ENCODE data around the gene SCARB1. TPM values are rescaled to one million over a fixed set of nuclear protein-coding genes. Genes with fewer than 3 reads are reported as not detected.

Gene SCARB1
- total RNA-seq, 4 donors from 2014 or later, result 15.3 to 55.3 (median 29.7) TPM

- TF ChIP-seq CTCF (IDR thresholded peaks at IDR 0.05) (no peak), POLR2A (IDR thresholded peaks at IDR 0.05) (no peak), EP300 (IDR thresholded peaks at IDR 0.05) (no peak)
- H3K9me3 ChIP-seq, result no peaks in the 10 kb centered on the region
- no peaks in the 10 kb centered on the region for H3K27me3 ChIP-seq
- H3K36me3 ChIP-seq, result no peaks in the 10 kb centered on the region
- DNase-seq (ENCODE audit: low spot score in 2 of 2), result no peak
- WGBS, 2 donors, result 73 to 76% methylated on average over 17 of the region's 17 CpGs
- H3K27ac ChIP-seq, result peak overlapping the region in 1 of 4 donors; percentile 36
- no peak overlapping the region for H3K4me3 ChIP-seq
- H3K4me1 ChIP-seq, result peaks cover 0 to 48% (median 18%) of the 10 kb centered on the region in 4 donors
These were observed 14.9 kb downstream of the SCARB1 start for GRCh38 chr12:124848621-124849380.

GRCh38 chr12:124847113-124848074, 16.3 kb downstream of the SCARB1 start:
- no peak overlapping the region for H3K4me3 ChIP-seq
- peaks cover 0 to 45% (median 17%) of the 10 kb centered on the region in 4 donors for H3K4me1 ChIP-seq
- 42 to 50% methylated on average over 12 of the region's 12 CpGs for WGBS, 2 donors
- no peak for DNase-seq (ENCODE audit: low spot score in 2 of 2)
- H3K36me3 ChIP-seq, result no peaks in the 10 kb centered on the region
- H3K9me3 ChIP-seq, result no peaks in the 10 kb centered on the region
- no peaks in the 10 kb centered on the region for H3K27me3 ChIP-seq
- TF ChIP-seq EP300 (IDR thresholded peaks at IDR 0.05) (peak in 1 of 2 donors; percentile 33), CTCF (IDR thresholded peaks at IDR 0.05) (no peak), POLR2A (IDR thresholded peaks at IDR 0.05) (no peak)
- H3K27ac ChIP-seq, result peak overlapping the region in 3 of 4 donors; percentile 3 to 78 (median 77)

- H3K36me3 ChIP-seq, result no peaks in the 10 kb centered on the region
- H3K27ac ChIP-seq, result no peak overlapping the region
- H3K27me3 ChIP-seq, result no peaks in the 10 kb centered on the region
These were observed 19.0 kb downstream of the SCARB1 start for GRCh38 chr12:124844411-124845397.

More at GRCh38 chr12:124844411-124845397, 19.0 kb downstream of the SCARB1 start:
- H3K4me1 ChIP-seq, result peaks cover 0 to 44% (median 17%) of the 10 kb centered on the region in 4 donors
- H3K9me3 ChIP-seq, result no peaks in the 10 kb centered on the region
- no peak for DNase-seq (ENCODE audit: low spot score in 2 of 2)
- WGBS, 2 donors, result 91% methylated on average over 37 of the region's 37 CpGs
- H3K4me3 ChIP-seq, result no peak overlapping the region
- TF ChIP-seq EP300 (IDR thresholded peaks at IDR 0.05), result no peak
- TF ChIP-seq POLR2A (IDR thresholded peaks at IDR 0.05), result no peak
- no peak for TF ChIP-seq CTCF (IDR thresholded peaks at IDR 0.05)

All from tibial nerve (tissue), 4 donors.